ENCODE measurements around the gene PSD. TPM values are rescaled to one million over a fixed set of nuclear protein-coding genes. Genes with fewer than 3 reads are reported as not detected.
"Not testable (repeated sequence)": the region's sequence is repeated elsewhere in the genome, so short reads cannot be mapped to it uniquely, and the experiment has no call there.

Gene PSD
- total and polyA plus RNA-seq, 2 donors (not counting 1 experiment from before 2014, with no cell fraction given) = 0.07 to 5.3 TPM

DNA sequence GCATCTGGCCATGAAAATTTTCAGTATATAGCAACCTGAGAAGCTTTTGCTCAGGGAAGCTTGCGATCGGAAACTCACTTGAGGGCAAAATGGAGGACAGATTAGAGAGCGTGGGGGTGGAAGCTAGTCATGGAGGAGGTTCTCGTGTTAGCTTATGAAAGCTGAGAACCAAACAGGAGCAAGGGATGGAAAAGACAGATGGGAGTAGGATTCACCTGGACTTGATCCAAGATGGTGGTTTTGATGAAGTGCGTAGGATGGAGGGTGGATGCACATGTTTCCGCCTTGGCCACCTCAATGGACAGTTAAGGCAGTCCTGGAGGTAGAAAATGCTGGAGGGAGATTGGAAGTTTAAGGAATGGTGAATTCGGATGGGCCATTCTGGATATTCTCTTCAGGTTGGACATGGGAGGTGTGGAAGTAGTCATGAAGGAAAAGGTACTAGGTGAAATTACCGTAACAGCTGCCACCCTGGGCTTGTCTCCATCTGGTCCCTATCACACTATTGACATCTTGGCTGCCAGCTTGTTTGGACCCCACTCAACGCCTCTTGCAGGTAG lies 39.1 kb upstream of the PSD start:
- TF ChIP-seq EZH2 (IDR thresholded peaks at IDR 0.05; ENCODE audit: low read length, missing control alignments) = no peak
- TF ChIP-seq, protein P1, sequence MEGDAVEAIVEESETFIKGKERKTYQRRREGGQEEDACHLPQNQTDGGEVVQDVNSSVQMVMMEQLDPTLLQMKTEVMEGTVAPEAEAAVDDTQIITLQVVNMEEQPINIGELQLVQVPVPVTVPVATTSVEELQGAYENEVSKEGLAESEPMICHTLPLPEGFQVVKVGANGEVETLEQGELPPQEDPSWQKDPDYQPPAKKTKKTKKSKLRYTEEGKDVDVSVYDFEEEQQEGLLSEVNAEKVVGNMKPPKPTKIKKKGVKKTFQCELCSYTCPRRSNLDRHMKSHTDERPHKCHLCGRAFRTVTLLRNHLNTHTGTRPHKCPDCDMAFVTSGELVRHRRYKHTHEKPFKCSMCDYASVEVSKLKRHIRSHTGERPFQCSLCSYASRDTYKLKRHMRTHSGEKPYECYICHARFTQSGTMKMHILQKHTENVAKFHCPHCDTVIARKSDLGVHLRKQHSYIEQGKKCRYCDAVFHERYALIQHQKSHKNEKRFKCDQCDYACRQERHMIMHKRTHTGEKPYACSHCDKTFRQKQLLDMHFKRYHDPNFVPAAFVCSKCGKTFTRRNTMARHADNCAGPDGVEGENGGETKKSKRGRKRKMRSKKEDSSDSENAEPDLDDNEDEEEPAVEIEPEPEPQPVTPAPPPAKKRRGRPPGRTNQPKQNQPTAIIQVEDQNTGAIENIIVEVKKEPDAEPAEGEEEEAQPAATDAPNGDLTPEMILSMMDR (conservative IDR thresholded peaks at IDR 0.05 in 1 of 2, IDR thresholded peaks at IDR 0.05 in 1 of 2; ENCODE audit: low read depth in 1 of 2, low read length in 2 of 2) = no peak
- H4K20me1 ChIP-seq (ENCODE audit: control insufficient read depth, extremely low read depth, insufficient read depth, low read length) = no peaks in the 10 kb centered on the region
- no peaks in the 10 kb centered on the region for H3K79me2 ChIP-seq (ENCODE audit: control insufficient read depth, insufficient read depth, low read length)
- no peak overlapping the region for H3K9ac ChIP-seq (ENCODE audit: insufficient read depth, low read length)
- no peaks in the 10 kb centered on the region for H3K9me3 ChIP-seq (ENCODE audit: control insufficient read depth, insufficient read depth, low read depth, low read length)
- H3K27me3 ChIP-seq (ENCODE audit: control insufficient read depth, insufficient read depth, low read length) = no peaks in the 10 kb centered on the region
- no peak overlapping the region for H3K27ac ChIP-seq (ENCODE audit: insufficient read depth, low read length)
- H2AFZ ChIP-seq (ENCODE audit: low read length) = no peak overlapping the region
- H3K4me1 ChIP-seq (ENCODE audit: control insufficient read depth, extremely low read depth, insufficient read depth, low read length) = peaks cover 15% of the 10 kb centered on the region
- no peak for DNase-seq (ENCODE audit: low read depth in 2 of 2)
- no peak overlapping the region for H3K4me2 ChIP-seq (ENCODE audit: extremely low read depth, insufficient read depth, low read length)
- no peak overlapping the region for H3K4me3 ChIP-seq (replicated peaks in 1 of 4; ENCODE audit: control extremely low read depth in 1 of 4, insufficient read depth in 1 of 4, low read depth in 3 of 4, low read length in 4 of 4)
- H3K36me3 ChIP-seq (ENCODE audit: control insufficient read depth, insufficient read depth, low read length) = no peaks in the 10 kb centered on the region

DNA sequence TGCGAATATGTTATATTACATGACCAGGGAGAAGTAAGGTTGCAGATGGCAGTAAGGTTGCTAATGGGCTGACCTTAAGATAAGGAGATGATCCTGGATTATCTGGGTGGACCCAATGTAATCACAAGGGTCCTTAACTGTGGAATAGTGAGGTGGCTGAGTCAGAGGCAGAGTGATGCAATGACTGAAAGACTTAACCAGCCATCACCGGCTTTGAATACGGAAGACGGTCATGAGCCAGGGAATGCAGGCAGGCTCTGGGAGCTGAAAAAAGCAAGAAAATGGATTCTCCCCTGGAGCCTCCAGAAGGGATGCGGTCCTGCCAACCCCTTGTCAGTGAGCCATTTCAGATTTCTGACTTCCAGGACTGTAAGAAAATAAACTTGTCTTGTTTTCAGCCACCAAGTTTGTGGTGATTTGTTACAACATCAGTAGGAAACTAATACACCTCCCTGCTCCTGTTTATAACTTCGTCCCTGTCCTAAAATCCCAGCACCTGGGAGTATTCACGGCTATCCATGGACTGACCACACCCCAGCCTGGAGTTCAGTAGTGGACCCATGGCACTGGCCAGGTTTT lies 37.4 kb upstream of the PSD start:
- no peak overlapping the region for H3K4me3 ChIP-seq (replicated peaks in 1 of 4; ENCODE audit: control extremely low read depth in 1 of 4, insufficient read depth in 1 of 4, low read depth in 3 of 4, low read length in 4 of 4)
- H3K27me3 ChIP-seq (ENCODE audit: control insufficient read depth, insufficient read depth, low read length) = no peaks in the 10 kb centered on the region
- no peaks in the 10 kb centered on the region for H3K9me3 ChIP-seq (ENCODE audit: control insufficient read depth, insufficient read depth, low read depth, low read length)
- no peak overlapping the region for H3K4me2 ChIP-seq (ENCODE audit: extremely low read depth, insufficient read depth, low read length)
- TF ChIP-seq EZH2 (IDR thresholded peaks at IDR 0.05; ENCODE audit: low read length, missing control alignments) = no peak
- TF ChIP-seq, protein P1 (conservative IDR thresholded peaks at IDR 0.05 in 1 of 2, IDR thresholded peaks at IDR 0.05 in 1 of 2; ENCODE audit: low read depth in 1 of 2, low read length in 2 of 2) = no peak
- no peaks in the 10 kb centered on the region for H3K36me3 ChIP-seq (ENCODE audit: control insufficient read depth, insufficient read depth, low read length)
- peak overlapping the region; percentile 48 for H3K27ac ChIP-seq (ENCODE audit: insufficient read depth, low read length)
- H4K20me1 ChIP-seq (ENCODE audit: control insufficient read depth, extremely low read depth, insufficient read depth, low read length) = no peaks in the 10 kb centered on the region
- DNase-seq (ENCODE audit: low read depth in 2 of 2) = peak; percentile 83 to 93
- H3K79me2 ChIP-seq (ENCODE audit: control insufficient read depth, insufficient read depth, low read length) = no peaks in the 10 kb centered on the region
- no peak overlapping the region for H3K9ac ChIP-seq (ENCODE audit: insufficient read depth, low read length)
- H2AFZ ChIP-seq (ENCODE audit: low read length) = peak overlapping the region; percentile 19
- H3K4me1 ChIP-seq (ENCODE audit: control insufficient read depth, extremely low read depth, insufficient read depth, low read length) = peaks cover 17% of the 10 kb centered on the region

DNA sequence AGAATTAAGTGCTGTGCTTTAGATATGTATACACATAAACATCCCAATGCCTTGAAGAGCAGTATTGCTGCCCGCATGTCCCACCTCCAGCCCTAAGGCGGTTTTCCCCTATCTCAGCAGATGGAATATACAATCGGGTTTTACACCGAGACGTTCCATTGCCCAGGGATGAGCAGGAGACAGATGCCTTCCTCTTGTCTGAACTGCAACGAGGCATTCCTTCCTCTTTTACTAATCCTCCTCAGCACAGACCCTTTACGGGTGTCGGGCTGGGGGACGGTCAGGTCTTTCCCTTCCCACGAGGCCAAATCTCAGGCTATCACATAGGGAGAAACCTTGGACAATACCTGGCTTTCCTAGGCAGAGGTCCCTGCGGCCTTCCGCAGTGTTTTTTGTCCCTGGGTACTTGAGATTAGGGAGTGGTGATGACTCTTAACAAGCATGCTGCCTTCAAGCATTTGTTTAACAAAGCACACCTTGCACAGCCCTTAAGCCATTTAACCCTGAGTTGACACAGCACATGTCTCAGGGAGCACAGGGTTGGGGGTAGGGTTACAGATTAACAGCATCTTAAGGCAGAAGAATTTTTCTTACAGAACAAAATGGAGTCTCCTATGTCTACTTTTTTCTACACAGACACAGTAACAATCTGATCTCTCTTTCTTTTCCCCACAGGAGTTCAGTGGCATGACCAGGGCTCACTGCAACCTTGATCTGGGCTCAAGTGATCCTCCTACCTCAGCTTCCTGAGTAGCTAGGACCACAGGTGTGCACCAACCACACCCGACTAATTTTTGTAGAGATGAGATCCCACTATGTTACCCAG lies 36.3 kb upstream of the PSD start:
- H3K4me1 ChIP-seq (ENCODE audit: control insufficient read depth, extremely low read depth, insufficient read depth, low read length) = peaks cover 17% of the 10 kb centered on the region
- not testable (repeated sequence) for H3K4me3 ChIP-seq (replicated peaks in 1 of 4; ENCODE audit: control extremely low read depth in 1 of 4, insufficient read depth in 1 of 4, low read depth in 3 of 4, low read length in 4 of 4); H3K9me3 ChIP-seq (ENCODE audit: control insufficient read depth, insufficient read depth, low read depth, low read length); H3K36me3 ChIP-seq (ENCODE audit: control insufficient read depth, insufficient read depth, low read length); H2AFZ ChIP-seq (ENCODE audit: low read length); DNase-seq (ENCODE audit: low read depth in 2 of 2); H3K4me2 ChIP-seq (ENCODE audit: extremely low read depth, insufficient read depth, low read length); H4K20me1 ChIP-seq (ENCODE audit: control insufficient read depth, extremely low read depth, insufficient read depth, low read length); H3K27me3 ChIP-seq (ENCODE audit: control insufficient read depth, insufficient read depth, low read length); H3K27ac ChIP-seq (ENCODE audit: insufficient read depth, low read length); H3K9ac ChIP-seq (ENCODE audit: insufficient read depth, low read length); H3K79me2 ChIP-seq (ENCODE audit: control insufficient read depth, insufficient read depth, low read length)
